Neural progenitor cell (in vitro differentiated cells): ENCODE results near the gene ANO10. TPM values are rescaled to one million over a fixed set of nuclear protein-coding genes. Genes with fewer than 3 reads are reported as not detected.
"Not testable (repeated sequence)": the region's sequence is repeated elsewhere in the genome, so short reads cannot be mapped to it uniquely, and the experiment has no call there.

Source experiments
- DNase-seq: peaks from one replicate; pipeline ENCODE4 v3.0.0-alpha.2; 2016; ENCODE audit warnings: low spot score
- H2AFZ ChIP-seq: fragments of 200-600 bp; sonication (generic); replicated peaks from 2 replicates; pipeline ENCODE4 v1.6.1; 2016; ENCODE audit warnings: antibody characterized with exemption
- H3F3A ChIP-seq: fragments of 200-600 bp; sonication (generic); 2 replicates; pipeline ENCODE4 v1.6.1; 2016; ENCODE audit warnings: antibody characterized with exemption, low read depth
- H3K27ac ChIP-seq: fragments of 200-600 bp; sonication (generic); 2 replicates; pipeline ENCODE4 v1.5.1; 2016; ENCODE audit warnings: mild to moderate bottlenecking
- H3K27me3 ChIP-seq: fragments of 200-600 bp; sonication (generic); 2 replicates; pipeline ENCODE4 v1.6.1; 2016; ENCODE audit warnings: mild to moderate bottlenecking, moderate library complexity
- H3K36me3 ChIP-seq: fragments of 200-600 bp; sonication (generic); 2 replicates; pipeline ENCODE4 v1.5.1; 2016
- H3K4me1 ChIP-seq: fragments of 200-600 bp; sonication (generic); 2 replicates; pipeline ENCODE4 v1.6.1; 2016; ENCODE audit warnings: mixed run types
- H3K4me2 ChIP-seq: fragments of 200-600 bp; sonication (generic); 2 replicates; pipeline ENCODE4 v1.6.1; 2016
- H3K4me3 ChIP-seq: fragments of 200-600 bp; sonication (generic); 2 replicates; pipeline ENCODE4 v1.5.1; 2016
- H3K79me2 ChIP-seq: fragments of 200-600 bp; sonication (generic); 2 replicates; pipeline ENCODE4 v1.6.1; 2016; ENCODE audit warnings: low read depth
- H3K9ac ChIP-seq: fragments of 200-600 bp; sonication (generic); 2 replicates; pipeline ENCODE4 v1.6.1; 2016
- H3K9me3 ChIP-seq: fragments of 200-600 bp; sonication (generic); 2 replicates; pipeline ENCODE4 v1.5.1; 2016; ENCODE audit warnings: low read depth
- H4K20me1 ChIP-seq: fragments of 200-600 bp; sonication (generic); 2 replicates; pipeline ENCODE4 v1.6.1; 2016; ENCODE audit warnings: low read depth
- H3K27ac Mint-ChIP-seq: 3 replicates; pipeline ENCODE4 v1.8.0; 2021; ENCODE audit warnings: mixed read lengths
- H3K27me3 Mint-ChIP-seq: 2 replicates; pipeline ENCODE4 v1.8.0; 2022; ENCODE audit warnings: low read depth, mild to moderate bottlenecking, inconsistent platforms, moderate library complexity, mixed read lengths; ENCODE audit not compliant: insufficient read depth
- H3K36me3 Mint-ChIP-seq: 3 replicates; pipeline ENCODE4 v1.8.0; 2021; ENCODE audit warnings: mixed read lengths
- H3K4me1 Mint-ChIP-seq: 3 replicates; pipeline ENCODE4 v1.8.0; 2021; ENCODE audit warnings: mixed read lengths
- H3K4me3 Mint-ChIP-seq: 3 replicates; pipeline ENCODE4 v1.8.0; 2021; ENCODE audit warnings: mild to moderate bottlenecking, moderate library complexity, mixed read lengths
- H3K9me3 Mint-ChIP-seq: 3 replicates; pipeline ENCODE4 v1.8.0; 2020; ENCODE audit warnings: mixed read lengths
- CTCF ChIP-seq: fragments of 200-600 bp; sonication (generic); IDR thresholded peaks from 2 replicates; pipeline ENCODE4 v1.5.1; 2017; ENCODE audit warnings: antibody characterized with exemption, mild to moderate bottlenecking
- EZH2 ChIP-seq: fragments of 200-600 bp; sonication (generic); IDR thresholded peaks from 2 replicates; pipeline ENCODE4 v1.6.1; 2017; ENCODE audit warnings: antibody characterized with exemption, mild to moderate bottlenecking, moderate library complexity
- EZH2phosphoT487 ChIP-seq: fragments of 200-600 bp; sonication (generic); IDR thresholded peaks from 2 replicates; pipeline ENCODE4 v1.6.1; 2017; ENCODE audit warnings: antibody characterized with exemption
- total RNA-seq: library from RNA; depleted of rRNA; stranded (reverse); fragments of >200 nt; gene quantifications from 2 replicates; pipeline ENCODE4 v1.2.3, GENCODE V29; 2015; ENCODE audit warnings: low replicate concordance

Gene ANO10
- total RNA-seq, 1 donor from 2014 or later = 44.4 TPM

- Mint-ChIP-seq H3K4me3 (no peak overlapping the region), H3K36me3 (peaks cover 4% of the 10 kb centered on the region), H3K27ac (no peak overlapping the region), H3K4me1 (peaks cover 9% of the 10 kb centered on the region), H3K9me3 (no peaks in the 10 kb centered on the region), H3K27me3 (no peaks in the 10 kb centered on the region)
- H3K9me3 ChIP-seq = no peaks in the 10 kb centered on the region
- peaks cover 48% of the 10 kb centered on the region for H4K20me1 ChIP-seq
- no peaks in the 10 kb centered on the region for H3K27me3 ChIP-seq
- no peak overlapping the region for H3K9ac ChIP-seq
- no peaks in the 10 kb centered on the region for H3K36me3 ChIP-seq
- no peak for TF ChIP-seq EZH2
- TF ChIP-seq EZH2phosphoT487 = no peak
- no peak for TF ChIP-seq CTCF
- H3K27ac ChIP-seq = no peak overlapping the region
- DNase-seq = no peak
- peaks cover 16% of the 10 kb centered on the region for H3F3A ChIP-seq
- H3K4me2 ChIP-seq = no peak overlapping the region
- peaks cover 26% of the 10 kb centered on the region for H3K4me1 ChIP-seq
- H3K4me3 ChIP-seq = no peak overlapping the region
- peaks cover 76% of the 10 kb centered on the region for H3K79me2 ChIP-seq
- H2AFZ ChIP-seq = no peak overlapping the region
Measured at GRCh38 chr3:43609406-43609805, 12.4 kb downstream of the ANO10 start.

GRCh38 chr3:43608751-43609150 is 13.1 kb downstream of the ANO10 start:
- H3F3A ChIP-seq = peaks cover 16% of the 10 kb centered on the region
- Mint-ChIP-seq H3K4me3 (no peak overlapping the region), H3K27ac (no peak overlapping the region), H3K36me3 (peaks cover 8% of the 10 kb centered on the region), H3K9me3 (no peaks in the 10 kb centered on the region), H3K4me1 (peaks cover 9% of the 10 kb centered on the region), H3K27me3 (peaks cover 2% of the 10 kb centered on the region)
- peaks cover 48% of the 10 kb centered on the region for H4K20me1 ChIP-seq
- H3K79me2 ChIP-seq = peaks cover 69% of the 10 kb centered on the region
- no peak overlapping the region for H3K4me2 ChIP-seq
- no peak for DNase-seq
- no peak overlapping the region for H2AFZ ChIP-seq
- H3K27me3 ChIP-seq = no peaks in the 10 kb centered on the region
- H3K9ac ChIP-seq = no peak overlapping the region
- no peak overlapping the region for H3K27ac ChIP-seq
- H3K36me3 ChIP-seq = no peaks in the 10 kb centered on the region
- peaks cover 26% of the 10 kb centered on the region for H3K4me1 ChIP-seq
- H3K9me3 ChIP-seq = no peaks in the 10 kb centered on the region
- H3K4me3 ChIP-seq = no peak overlapping the region
- TF ChIP-seq EZH2phosphoT487 = no peak
- no peak for TF ChIP-seq EZH2
- TF ChIP-seq CTCF = no peak

- H3K36me3 ChIP-seq = no peaks in the 10 kb centered on the region
- H3K9ac ChIP-seq = no peak overlapping the region
- Mint-ChIP-seq H3K36me3 (peaks cover 11% of the 10 kb centered on the region), H3K27ac (no peak overlapping the region), H3K9me3 (no peaks in the 10 kb centered on the region), H3K4me1 (peaks cover 9% of the 10 kb centered on the region), H3K27me3 (peaks cover 2% of the 10 kb centered on the region), H3K4me3 (no peak overlapping the region)
- H3K27ac ChIP-seq = peak overlapping the region; percentile 11
- peaks cover 50% of the 10 kb centered on the region for H3K79me2 ChIP-seq
- no peaks in the 10 kb centered on the region for H3K27me3 ChIP-seq
- TF ChIP-seq EZH2 (no peak), EZH2phosphoT487 (peak; percentile 45), CTCF (no peak)
- H3K4me1 ChIP-seq = peaks cover 24% of the 10 kb centered on the region
- no peak overlapping the region for H3K4me3 ChIP-seq
- peaks cover 16% of the 10 kb centered on the region for H3F3A ChIP-seq
- DNase-seq = peak; percentile 75
- no peak overlapping the region for H2AFZ ChIP-seq
- H3K4me2 ChIP-seq = peak overlapping the region; percentile 24
- peaks cover 41% of the 10 kb centered on the region for H4K20me1 ChIP-seq
- no peaks in the 10 kb centered on the region for H3K9me3 ChIP-seq
Measured at GRCh38 chr3:43606284-43606683, 15.5 kb downstream of the ANO10 start.

GRCh38 chr3:43599959-43600358 is 21.9 kb downstream of the ANO10 start:
- not testable (repeated sequence) for DNase-seq, H3K9ac ChIP-seq, H3K27me3 ChIP-seq, H3K9me3 ChIP-seq, H3K4me1 ChIP-seq, H3K79me2 ChIP-seq, H3K4me3 Mint-ChIP-seq, H3K27ac Mint-ChIP-seq, H3K27ac ChIP-seq, H3K4me3 ChIP-seq, H3K4me2 ChIP-seq, H2AFZ ChIP-seq, H3F3A ChIP-seq, H3K27me3 Mint-ChIP-seq, H3K4me1 Mint-ChIP-seq, H4K20me1 ChIP-seq
- Mint-ChIP-seq H3K9me3 (peaks cover 13% of the 10 kb centered on the region), H3K36me3 (peaks cover 33% of the 10 kb centered on the region)
- H3K36me3 ChIP-seq = peaks cover 14% of the 10 kb centered on the region
